Stimulated activated CD8-positive, alpha-beta memory T cell treated with anti-CD3 and anti-CD28 coated beads, Interleukin-12 subunit alpha, Interleukin-12 subunit beta, amount 100 ng/mL, for 1 hour (primary cell): ENCODE measurements around the gene JOSD2.
"Not testable (repeated sequence)": the region's sequence is repeated elsewhere in the genome, so short reads cannot be mapped to it uniquely, and the experiment has no call there.

ENCODE experiments used
- DNase-seq: peaks from one replicate; pipeline ENCODE4 v3.0.0-alpha.2; 2020; ENCODE audit warnings: low read depth

JOSD2 gene

GRCh38 chr19:50546527-50547221 lies 35.7 kb upstream of the JOSD2 start:
- no peak for DNase-seq

GRCh38 chr19:50542943-50543342 lies 32.0 kb upstream of the JOSD2 start:
- DNase-seq: no peak

GRCh38 chr19:50537769-50538230 lies 26.8 kb upstream of the JOSD2 start:
- DNase-seq: peak; percentile 33

GRCh38 chr19:50537306-50537685 lies 26.3 kb upstream of the JOSD2 start:
- no peak for DNase-seq

- no peak for DNase-seq
Measured at GRCh38 chr19:50536662-50537305, 25.8 kb upstream of the JOSD2 start.

- DNase-seq: no peak
Measured at GRCh38 chr19:50535672-50536187, 24.7 kb upstream of the JOSD2 start.

- no peak for DNase-seq
Measured at GRCh38 chr19:50534478-50534877, 23.5 kb upstream of the JOSD2 start.

- DNase-seq: no peak
Measured at GRCh38 chr19:50532952-50533351, 22.0 kb upstream of the JOSD2 start.

GRCh38 chr19:50531171-50531612 lies 20.2 kb upstream of the JOSD2 start:
- DNase-seq: no peak

GRCh38 chr19:50528052-50528451 lies 17.1 kb upstream of the JOSD2 start:
- DNase-seq: not testable (repeated sequence)

- no peak for DNase-seq
Measured at GRCh38 chr19:50522881-50523280, 11.9 kb upstream of the JOSD2 start.

GRCh38 chr19:50520822-50521465 lies 10.0 kb upstream of the JOSD2 start:
- DNase-seq: no peak

- DNase-seq: no peak
Measured at GRCh38 chr19:50519006-50519575, 8.1 kb upstream of the JOSD2 start.

- no peak for DNase-seq
Measured at GRCh38 chr19:50518091-50519005, 7.4 kb upstream of the JOSD2 start.

- DNase-seq: no peak
Measured at GRCh38 chr19:50517704-50518075, 6.7 kb upstream of the JOSD2 start.

- no peak for DNase-seq
Measured at GRCh38 chr19:50516964-50517703, 6.1 kb upstream of the JOSD2 start.

GRCh38 chr19:50516456-50516855 lies 5.5 kb upstream of the JOSD2 start:
- DNase-seq: no peak

- DNase-seq: no peak
Measured at GRCh38 chr19:50515168-50515561, 4.2 kb upstream of the JOSD2 start.

- DNase-seq: no peak
Measured at GRCh38 chr19:50514346-50515167, 3.6 kb upstream of the JOSD2 start.

GRCh38 chr19:50513746-50514345 lies 2.9 kb upstream of the JOSD2 start, which contains the start of gene ASPDH:
Gene ASPDH (minus strand): TSS chr19:50513913. CDS start chr19:50513823, 90 bp downstream.
- no peak for DNase-seq
